NCI-H82 treated with DMSO at 0.1 percent for 48 hours (cell line): ENCODE measurements around the gene ZNF598.
A peak's percentile ranks its signal among the peaks of the same experiment; 100 is the strongest.
"Not testable (repeated sequence)": the region's sequence is repeated elsewhere in the genome, so short reads cannot be mapped to it uniquely, and the experiment has no call there.

Experiments
- DNase-seq: peaks from one replicate; lab custom pipeline; 2025; ENCODE audit not compliant: unreplicated experiment; lab: John Stamatoyannopoulos, UW

Gene ZNF598

DNA sequence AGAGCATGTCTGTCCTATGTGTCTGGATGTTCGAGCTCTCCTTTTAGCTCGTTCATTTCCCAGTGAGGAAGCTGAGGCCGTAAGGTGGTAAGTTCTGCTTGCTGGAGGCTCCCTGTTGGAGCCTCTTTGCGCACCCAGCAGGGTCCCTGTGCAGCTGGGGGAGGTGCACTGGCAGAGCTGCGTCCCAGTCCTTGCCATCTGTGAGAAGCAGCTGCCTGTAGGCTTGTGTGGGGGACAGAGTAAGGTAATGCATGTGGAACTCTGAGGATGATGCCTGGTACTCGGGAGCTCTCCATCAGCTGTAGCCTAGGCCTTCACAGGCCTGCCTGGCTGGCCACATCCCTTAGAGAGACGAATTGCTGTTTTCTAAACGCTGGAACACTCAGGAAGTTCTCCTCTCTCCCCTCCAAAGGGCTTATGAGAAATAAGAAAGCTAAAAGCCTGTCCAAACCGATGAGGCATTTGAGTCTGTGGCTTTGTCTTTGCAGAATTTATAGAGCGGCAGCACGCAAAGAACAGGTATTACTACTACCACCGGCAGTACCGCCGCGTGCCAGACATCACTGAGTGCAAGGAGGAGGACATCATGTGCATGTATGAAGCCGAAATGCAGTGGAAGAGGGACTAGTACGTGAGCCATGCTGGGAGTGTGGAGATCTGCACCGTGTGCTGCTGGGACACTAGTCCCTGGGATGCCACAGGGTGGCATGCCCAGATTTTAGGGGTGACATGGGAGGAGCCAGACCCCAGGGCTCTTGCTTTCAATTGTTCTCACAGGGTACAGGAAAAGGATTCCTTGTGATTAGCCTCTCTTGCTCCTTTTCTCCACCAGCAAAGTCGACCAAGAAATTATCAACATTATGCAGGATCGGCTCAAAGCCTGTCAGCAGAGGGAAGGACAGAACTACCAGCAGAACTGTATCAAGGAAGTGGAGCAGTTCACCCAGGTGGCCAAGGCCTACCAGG lies 48.7 kb downstream of the ZNF598 start:
- DNase-seq: peak; percentile 62

DNA sequence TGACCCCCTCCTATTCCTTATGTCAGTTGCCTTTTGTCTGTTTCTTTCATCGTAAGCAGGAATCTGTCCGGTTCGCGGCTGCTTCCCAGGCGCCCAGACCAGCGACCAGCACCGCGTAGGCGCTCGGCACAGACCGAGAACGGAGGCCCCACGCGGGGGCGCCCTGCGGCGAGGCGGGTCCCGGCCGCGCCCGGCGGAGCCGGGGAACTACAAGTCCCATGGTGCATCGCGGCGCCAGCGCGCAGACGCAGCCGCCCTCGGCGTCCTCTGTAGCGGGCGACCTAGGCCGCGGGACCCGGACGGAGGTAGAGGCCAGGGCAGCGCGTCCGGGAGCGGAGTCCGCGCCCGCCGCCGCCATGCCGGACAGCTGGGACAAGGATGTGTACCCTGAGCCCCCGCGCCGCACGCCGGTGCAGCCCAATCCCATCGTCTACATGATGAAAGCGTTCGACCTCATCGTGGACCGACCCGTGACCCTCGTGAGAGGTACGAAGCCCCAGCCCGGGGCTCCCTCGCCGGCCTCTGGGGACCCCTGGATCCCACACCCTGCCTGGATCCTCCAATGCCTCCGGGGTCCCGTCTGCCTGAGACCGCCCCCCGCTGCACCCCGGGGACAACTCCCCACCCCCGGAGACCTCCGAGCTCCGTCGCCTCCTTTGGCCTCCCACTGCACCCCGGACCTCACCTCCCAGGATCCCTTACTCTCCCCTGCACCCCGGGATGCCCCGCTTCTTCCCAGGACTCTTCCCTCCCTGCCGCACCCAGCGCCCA lies 50.2 kb downstream of the ZNF598 start, which contains the start of gene NDUFB10:
Gene NDUFB10, plus strand, starts transcription at position 270 of the 771 bp plus-strand sequence. Its CDS starts 87 bp downstream, at position 357.
- DNase-seq: peak; percentile 51

DNA sequence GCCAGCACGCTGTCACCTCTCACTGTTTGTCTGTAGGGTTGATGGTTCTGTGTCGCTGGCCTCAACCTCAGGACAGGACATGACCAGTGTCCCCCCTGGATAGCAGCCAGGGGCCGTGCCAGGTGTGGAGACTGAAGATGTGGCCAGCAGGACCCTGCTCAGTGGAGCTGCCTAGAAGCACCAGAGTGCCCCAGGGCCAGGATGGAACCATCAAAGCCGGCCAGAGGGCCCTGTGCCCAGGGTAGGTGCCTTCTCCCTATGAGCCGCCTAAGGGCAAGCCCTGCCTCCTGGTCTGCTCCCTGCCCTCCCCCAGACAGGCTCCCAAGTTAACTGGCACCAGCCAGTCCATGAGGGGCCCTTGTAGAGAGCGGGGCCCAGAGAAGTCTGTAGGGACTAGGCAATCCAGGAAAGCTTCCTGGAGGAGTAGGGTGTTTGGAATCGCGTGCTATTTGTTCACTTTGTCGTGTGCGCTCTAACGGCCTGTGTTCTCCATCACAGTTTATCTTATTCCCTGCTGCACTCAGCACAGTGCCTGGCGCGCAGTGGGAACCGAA lies 50.8 kb downstream of the ZNF598 start:
- DNase-seq: no peak

DNA sequence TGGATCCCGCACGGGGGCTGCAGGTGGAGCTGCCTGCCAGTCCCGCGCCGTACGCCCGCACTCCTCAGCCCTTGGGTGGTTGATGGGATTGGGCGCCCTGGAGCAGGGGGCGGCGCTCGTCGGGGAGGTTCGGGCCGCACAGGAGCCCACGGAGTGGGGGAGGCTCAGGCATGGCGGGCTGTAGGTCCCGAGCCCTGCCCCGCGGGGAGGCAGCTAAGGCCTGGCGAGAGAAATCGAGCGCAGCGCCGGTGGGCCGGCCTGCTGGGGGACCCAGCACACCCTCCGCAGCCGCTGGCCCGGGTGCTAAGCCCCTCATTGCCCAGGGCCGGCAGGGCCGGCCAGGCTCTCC lies 51.5 kb downstream of the ZNF598 start:
- DNase-seq: not testable (repeated sequence)

DNA sequence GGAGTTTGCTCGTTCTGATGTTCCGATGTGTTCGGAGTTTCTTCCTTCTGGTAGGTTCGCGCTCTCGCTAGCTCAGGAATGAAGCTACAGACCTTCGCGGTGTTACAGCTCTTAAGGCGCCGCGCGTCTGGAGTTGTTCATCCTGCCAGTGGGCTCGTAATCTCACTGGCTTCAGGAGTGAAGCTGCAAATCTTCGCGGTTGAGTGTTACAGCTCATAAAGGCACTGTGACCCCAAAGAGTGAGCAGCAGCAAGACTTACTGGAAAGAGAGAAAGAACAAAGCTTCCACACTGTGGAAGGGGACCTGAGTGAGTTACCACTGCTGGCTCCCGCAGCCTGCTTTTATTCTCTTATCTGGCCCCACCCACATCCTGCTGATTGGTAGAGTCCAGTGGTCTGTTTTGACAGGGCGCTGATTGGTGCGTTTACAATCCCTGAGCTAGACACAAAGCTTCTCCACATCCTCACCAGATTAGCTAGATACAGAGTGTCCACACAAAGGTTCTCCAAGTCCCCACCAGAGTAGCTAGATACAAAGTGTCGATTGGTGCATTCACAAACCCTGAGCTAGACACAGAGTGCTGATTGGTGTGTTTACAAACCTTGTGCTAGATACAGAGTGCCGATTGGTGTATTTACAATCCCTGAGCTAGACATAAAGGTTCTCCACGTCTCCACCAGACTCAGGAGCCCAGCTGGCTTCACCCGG lies 52.0 kb downstream of the ZNF598 start:
- not testable (repeated sequence) for DNase-seq

DNA sequence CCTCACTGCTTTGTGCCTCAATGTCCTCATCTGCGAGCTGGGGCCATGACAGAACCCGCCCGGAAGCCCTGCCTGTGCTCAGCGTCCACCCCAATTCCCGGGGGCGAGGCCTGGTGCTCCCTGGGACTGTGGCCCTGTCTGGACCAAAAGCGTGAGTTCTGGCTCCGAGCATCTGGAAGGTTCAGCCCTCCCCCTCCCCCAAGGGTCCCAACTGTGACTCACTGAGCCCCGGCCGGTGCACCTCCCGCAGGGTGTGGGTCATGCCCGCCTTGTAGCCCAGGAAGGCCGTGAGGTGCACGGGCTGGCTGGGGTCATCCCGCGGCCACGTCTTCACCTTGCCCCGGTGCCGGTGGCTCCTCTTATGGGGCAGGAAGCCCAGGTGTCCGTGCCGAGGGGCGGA lies 55.9 kb downstream of the ZNF598 start:
- DNase-seq: no peak

DNA sequence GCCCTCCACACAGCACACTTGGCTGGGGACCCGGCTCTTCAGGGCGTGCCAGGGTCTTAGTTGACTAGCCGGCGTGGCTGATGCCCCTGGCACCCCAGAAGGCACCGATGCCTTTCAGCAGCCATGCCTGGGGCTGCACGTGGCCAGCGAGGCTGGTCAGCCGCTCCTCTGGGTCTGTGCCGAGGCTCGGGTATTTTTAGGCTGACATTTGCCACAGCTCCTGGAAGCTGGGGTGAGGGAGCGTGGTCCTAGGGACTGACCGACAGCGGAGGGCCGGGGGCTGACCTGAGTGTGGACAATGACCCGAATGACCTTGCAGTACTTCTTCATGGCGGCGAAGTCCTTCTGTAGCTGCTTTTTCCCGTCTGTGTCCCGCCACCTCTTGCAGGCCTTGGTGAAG lies 59.1 kb downstream of the ZNF598 start:
- DNase-seq: no peak

DNA sequence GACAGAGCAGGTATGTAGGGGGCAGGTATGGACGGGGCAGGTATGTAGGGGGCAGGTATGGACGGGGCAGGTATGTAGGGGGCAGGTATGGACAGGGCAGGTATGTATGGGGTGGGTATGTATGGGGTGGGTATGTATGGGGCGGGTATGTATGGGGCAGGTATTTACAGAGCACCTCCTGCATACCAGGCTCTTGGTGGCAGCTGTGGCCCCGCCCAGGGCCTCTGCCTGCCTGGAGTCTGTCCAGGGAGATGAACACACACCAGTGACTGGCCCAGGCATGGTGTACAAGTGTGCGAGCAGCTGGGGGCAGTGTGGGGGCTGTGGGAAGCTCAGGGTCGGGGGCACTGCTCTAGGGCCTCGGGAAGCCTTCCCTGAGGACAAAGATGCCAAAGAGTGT lies 59.6 kb downstream of the ZNF598 start:
- DNase-seq: no peak

DNA sequence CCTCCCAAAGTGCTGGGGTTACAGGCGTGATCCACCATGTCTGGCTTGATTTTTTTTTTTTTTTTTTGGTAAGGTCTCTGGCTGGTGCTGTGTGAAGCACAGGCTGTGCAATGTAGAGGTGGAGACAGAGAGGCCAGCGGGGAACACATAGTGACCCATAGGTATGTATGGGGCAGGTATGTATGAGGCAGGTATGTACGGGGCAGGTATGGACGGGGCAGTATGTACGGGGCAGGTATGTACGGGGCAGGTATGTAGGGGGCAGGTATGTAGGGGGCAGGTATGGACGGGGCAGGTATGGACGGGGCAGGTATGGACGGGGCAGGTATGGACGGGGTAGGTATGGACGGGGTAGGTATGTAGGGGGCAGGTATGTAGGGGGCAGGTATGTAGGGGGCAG lies 60.1 kb downstream of the ZNF598 start:
- no peak for DNase-seq
